ENCODE measurements around the gene PEX14.

DNA sequence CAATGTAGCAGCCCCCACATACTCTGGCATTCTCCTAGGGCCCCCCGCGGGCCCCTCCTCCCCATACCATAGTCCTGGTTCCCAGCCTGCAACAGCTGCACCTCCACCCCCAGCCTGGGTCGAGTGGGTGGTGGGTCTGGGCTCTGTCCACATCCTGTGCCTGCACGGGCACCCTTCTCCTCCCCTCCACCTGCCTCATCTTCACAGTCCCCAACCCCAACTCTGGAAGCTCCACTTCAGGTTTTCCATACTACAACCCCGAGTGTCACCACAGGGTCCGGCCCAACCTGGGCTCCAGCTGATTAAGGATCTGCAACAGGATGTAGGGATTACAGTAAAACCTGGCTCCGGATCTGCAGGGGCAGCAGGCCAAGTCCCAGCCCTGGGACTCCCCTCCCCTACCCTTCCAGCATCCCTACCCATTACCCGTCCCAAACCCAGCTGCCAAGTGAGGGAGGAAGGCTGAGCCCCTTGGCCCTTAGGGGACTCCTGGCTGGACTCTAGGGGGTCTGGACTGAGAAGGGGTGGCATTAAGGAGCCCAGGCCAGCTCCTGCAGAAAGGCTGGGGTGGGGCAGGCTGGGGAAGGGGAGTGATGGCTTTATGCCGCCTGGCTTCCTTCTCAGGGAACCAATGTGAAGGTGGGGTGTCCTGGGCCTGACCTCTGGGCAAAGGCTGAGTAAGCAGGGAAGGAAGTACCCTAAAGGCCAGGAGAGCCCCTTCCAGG, 204.9 kb downstream of the PEX14 start:
- TF ChIP-seq POLR2A (IDR thresholded peaks at IDR 0.05), result no peak
- TF ChIP-seq, protein P1, sequence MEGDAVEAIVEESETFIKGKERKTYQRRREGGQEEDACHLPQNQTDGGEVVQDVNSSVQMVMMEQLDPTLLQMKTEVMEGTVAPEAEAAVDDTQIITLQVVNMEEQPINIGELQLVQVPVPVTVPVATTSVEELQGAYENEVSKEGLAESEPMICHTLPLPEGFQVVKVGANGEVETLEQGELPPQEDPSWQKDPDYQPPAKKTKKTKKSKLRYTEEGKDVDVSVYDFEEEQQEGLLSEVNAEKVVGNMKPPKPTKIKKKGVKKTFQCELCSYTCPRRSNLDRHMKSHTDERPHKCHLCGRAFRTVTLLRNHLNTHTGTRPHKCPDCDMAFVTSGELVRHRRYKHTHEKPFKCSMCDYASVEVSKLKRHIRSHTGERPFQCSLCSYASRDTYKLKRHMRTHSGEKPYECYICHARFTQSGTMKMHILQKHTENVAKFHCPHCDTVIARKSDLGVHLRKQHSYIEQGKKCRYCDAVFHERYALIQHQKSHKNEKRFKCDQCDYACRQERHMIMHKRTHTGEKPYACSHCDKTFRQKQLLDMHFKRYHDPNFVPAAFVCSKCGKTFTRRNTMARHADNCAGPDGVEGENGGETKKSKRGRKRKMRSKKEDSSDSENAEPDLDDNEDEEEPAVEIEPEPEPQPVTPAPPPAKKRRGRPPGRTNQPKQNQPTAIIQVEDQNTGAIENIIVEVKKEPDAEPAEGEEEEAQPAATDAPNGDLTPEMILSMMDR (IDR thresholded peaks at IDR 0.05 in 4 of 5, conservative IDR thresholded peaks at IDR 0.05 in 1 of 5), result no peak
